SU-DHL-6 (cell line): Measurements from ENCODE around the gene ADSS1.

Source experiments
- H2AFZ ChIP-seq: fragments of 200-600 bp; sonication (generic); 2 replicates; pipeline ENCODE4 v1.6.1; 2014; ENCODE audit warnings: low read depth, mild to moderate bottlenecking, moderate library complexity, mixed read lengths, antibody characterized with exemption, low read length; ENCODE audit not compliant: severe bottlenecking
- H3F3A ChIP-seq: fragments of 200-600 bp; shearing (Covaris generic); 2 replicates; pipeline ENCODE4 v1.6.0; 2016; ENCODE audit warnings: antibody characterized with exemption, mild to moderate bottlenecking; ENCODE audit not compliant: insufficient read depth
- H3K27ac ChIP-seq: fragments of 200-600 bp; sonication (generic); 2 replicates; pipeline ENCODE4 v1.5.1; 2016; ENCODE audit warnings: low read depth, mild to moderate bottlenecking, low read length, moderate library complexity, mixed read lengths
- H3K27me3 ChIP-seq: fragments of 200-600 bp; sonication (generic), shearing (Covaris generic); 2 replicates; pipeline ENCODE4 v1.6.0; 2014; ENCODE audit warnings: mild to moderate bottlenecking, low read length
- H3K36me3 ChIP-seq: fragments of 200-600 bp; sonication (generic); 2 replicates; pipeline ENCODE4 v1.6.1; 2014; ENCODE audit warnings: mild to moderate bottlenecking, low read length, mixed read lengths
- H3K4me2 ChIP-seq: fragments of 300-600, 200-600 bp; shearing (Covaris generic), sonication (generic); 2 replicates; pipeline ENCODE4 v1.6.0; 2014; ENCODE audit warnings: low read length, low read depth, mild to moderate bottlenecking; ENCODE audit not compliant: poor library complexity, severe bottlenecking
- H3K4me3 ChIP-seq: fragments of 200-600 bp; sonication (generic); 2 replicates; pipeline ENCODE4 v1.5.1; 2014; ENCODE audit warnings: antibody characterized with exemption, low read length, mild to moderate bottlenecking, mixed read lengths; ENCODE audit not compliant: insufficient read depth, poor library complexity, severe bottlenecking
- H3K79me2 ChIP-seq: fragments of 200-600 bp; sonication (generic); 2 replicates; pipeline ENCODE4 v1.6.1; 2014; ENCODE audit warnings: mild to moderate bottlenecking, low read length, moderate library complexity; ENCODE audit not compliant: insufficient read depth
- H3K9ac ChIP-seq: fragments of 200-600 bp; sonication (generic); 2 replicates; pipeline ENCODE4 v1.7.0; 2014; ENCODE audit warnings: mild to moderate bottlenecking, low read length
- H3K9me2 ChIP-seq: fragments of 200-600 bp; sonication (generic); replicated peaks from 2 replicates; pipeline ENCODE4 v1.6.1; 2014; ENCODE audit warnings: low read length; ENCODE audit not compliant: insufficient read depth
- H3K9me3 ChIP-seq: fragments of 200-600 bp; sonication (generic); 2 replicates; pipeline ENCODE4 v1.6.1; 2014; ENCODE audit warnings: low read length, mixed read lengths; ENCODE audit not compliant: insufficient read depth
- H4K20me1 ChIP-seq: fragments of 200-600 bp; sonication (generic); 2 replicates; pipeline ENCODE4 v1.6.1; 2014; ENCODE audit warnings: low read depth, mild to moderate bottlenecking, antibody characterized with exemption, low read length, moderate library complexity, mixed read lengths
- CTCF ChIP-seq: fragments of 200-600 bp; sonication (generic); IDR thresholded peaks from one replicate; pipeline ENCODE4 v1.5.1; 2017; ENCODE audit warnings: antibody characterized with exemption, mild to moderate bottlenecking, low read length, moderate library complexity; ENCODE audit not compliant: insufficient read depth, poor library complexity, severe bottlenecking
- EZH2phosphoT487 ChIP-seq: fragments of 200-600 bp; sonication (generic), shearing (Covaris generic); conservative IDR thresholded peaks from 2 replicates; pipeline ENCODE4 v1.6.1; 2018; ENCODE audit warnings: mild to moderate bottlenecking, antibody characterized with exemption, low read length, moderate library complexity, mixed read lengths

Gene ADSS1

GRCh38 chr14:104745431-104745830 lies 21.4 kb downstream of the ADSS1 start:
- Histone ChIP-seq H3F3A (no peaks in the 10 kb centered on the region), H4K20me1 (no peaks in the 10 kb centered on the region), H3K27ac (no peak overlapping the region), H3K9me2 (no peaks in the 10 kb centered on the region), H3K4me3 (no peak overlapping the region), H2AFZ (no peak overlapping the region), H3K27me3 (no peaks in the 10 kb centered on the region), H3K36me3 (no peaks in the 10 kb centered on the region), H3K9me3 (no peaks in the 10 kb centered on the region), H3K9ac (no peak overlapping the region), H3K79me2 (no peaks in the 10 kb centered on the region), H3K4me2 (no peak overlapping the region)
- no peak for TF ChIP-seq EZH2phosphoT487
- no peak for TF ChIP-seq CTCF

GRCh38 chr14:104746071-104746545 lies 22.1 kb downstream of the ADSS1 start:
- TF ChIP-seq CTCF (no peak), EZH2phosphoT487 (no peak)
- Histone ChIP-seq H3K4me3 (no peak overlapping the region), H4K20me1 (no peaks in the 10 kb centered on the region), H3K9me3 (no peaks in the 10 kb centered on the region), H3K27me3 (no peaks in the 10 kb centered on the region), H3F3A (no peaks in the 10 kb centered on the region), H3K27ac (no peak overlapping the region), H3K79me2 (no peaks in the 10 kb centered on the region), H3K9ac (no peak overlapping the region), H3K9me2 (no peaks in the 10 kb centered on the region), H3K4me2 (no peak overlapping the region), H3K36me3 (no peaks in the 10 kb centered on the region), H2AFZ (no peak overlapping the region)

- Histone ChIP-seq H3K79me2 (no peaks in the 10 kb centered on the region), H3K4me2 (no peak overlapping the region), H3K27ac (no peak overlapping the region), H3K4me3 (no peak overlapping the region), H4K20me1 (no peaks in the 10 kb centered on the region), H3K36me3 (no peaks in the 10 kb centered on the region), H3K9ac (no peak overlapping the region), H2AFZ (no peak overlapping the region), H3K9me2 (no peaks in the 10 kb centered on the region), H3F3A (no peaks in the 10 kb centered on the region), H3K9me3 (no peaks in the 10 kb centered on the region), H3K27me3 (no peaks in the 10 kb centered on the region)
- TF ChIP-seq CTCF: no peak
- no peak for TF ChIP-seq EZH2phosphoT487
These were observed 23.0 kb downstream of the ADSS1 start for GRCh38 chr14:104746934-104747481.
